SH-SY5Y (cell line): ENCODE results near the gene FOXP1.

Source experiments
- GATA2 ChIP-seq: IDR thresholded peaks from 2 replicates; pipeline ENCODE4 v1.6.1; 2011; ENCODE audit warnings: mild to moderate bottlenecking, low read depth, low read length
- GATA3 ChIP-seq: IDR thresholded peaks from 2 replicates; pipeline ENCODE4 v1.6.1; 2011; ENCODE audit warnings: low read depth, mild to moderate bottlenecking, low read length, moderate library complexity

DNA sequence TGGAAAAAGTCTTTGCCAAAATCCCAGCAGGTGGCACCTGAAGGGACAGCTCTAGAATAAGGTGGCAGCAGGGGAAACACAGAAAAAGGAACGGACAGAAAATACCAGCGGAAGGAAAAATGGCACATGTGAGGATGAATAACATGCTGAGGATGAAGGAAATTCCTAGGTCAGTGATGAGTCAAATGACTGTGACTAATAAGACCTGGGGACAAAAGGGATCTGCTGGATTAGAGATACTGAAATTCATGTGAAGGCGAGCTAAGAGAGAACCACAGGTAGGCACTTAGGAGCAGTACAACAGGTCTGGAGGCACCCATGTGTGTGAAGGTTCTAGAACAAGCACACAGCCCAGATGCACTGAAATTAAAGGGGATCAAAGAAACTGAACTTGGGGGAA lies 482.5 kb downstream of the FOXP1 start:
- TF ChIP-seq GATA2 (no peak), GATA3 (no peak)
